Amniotic stem cell (primary cell): Measurements from ENCODE around the gene NKAIN2.
"Not testable (repeated sequence)": the region's sequence is repeated elsewhere in the genome, so short reads cannot be mapped to it uniquely, and the experiment has no call there.

ENCODE experiments used
- DNase-seq: peaks from one replicate; lab custom pipeline; 2025; lab: John Stamatoyannopoulos, UW

NKAIN2 gene

DNA sequence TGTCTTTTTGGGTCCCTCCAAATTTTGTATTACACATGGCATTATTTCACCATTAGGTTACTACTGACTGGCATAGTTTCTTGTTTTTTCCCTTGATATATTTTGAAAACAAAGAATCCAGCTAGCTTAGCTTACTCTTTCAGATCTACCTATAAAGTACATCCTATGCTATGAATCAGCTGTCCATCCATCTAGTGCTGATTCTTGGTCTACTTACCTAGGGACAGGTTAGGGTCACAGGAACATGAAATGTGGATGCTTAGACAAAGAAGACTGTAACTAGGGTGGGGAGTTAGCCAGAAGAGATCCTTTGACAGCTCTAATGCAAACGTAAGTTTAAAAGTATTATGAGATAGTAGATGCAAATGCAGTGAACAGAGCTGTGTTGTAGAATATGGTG is 91.7 kb downstream of the NKAIN2 start:
- DNase-seq, result no peak

DNA sequence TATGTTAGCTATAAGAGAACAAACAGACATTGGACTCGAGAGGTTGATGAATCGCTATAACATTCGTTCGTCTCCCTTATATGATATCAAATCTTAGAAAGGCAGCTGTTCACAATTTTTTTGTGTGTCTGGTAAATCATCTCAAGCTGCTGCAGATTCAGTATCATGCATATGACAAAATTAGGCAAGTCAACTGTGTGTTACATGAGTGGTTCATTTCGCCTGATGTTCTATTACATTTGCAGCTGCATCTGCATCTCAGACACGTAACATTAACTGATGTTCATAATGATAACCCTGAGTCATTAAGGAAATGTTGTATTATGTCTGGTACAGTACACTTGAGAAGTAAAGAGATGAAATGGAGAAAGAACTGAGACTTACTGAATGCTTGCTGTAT is 92.1 kb downstream of the NKAIN2 start:
- no peak for DNase-seq

DNA sequence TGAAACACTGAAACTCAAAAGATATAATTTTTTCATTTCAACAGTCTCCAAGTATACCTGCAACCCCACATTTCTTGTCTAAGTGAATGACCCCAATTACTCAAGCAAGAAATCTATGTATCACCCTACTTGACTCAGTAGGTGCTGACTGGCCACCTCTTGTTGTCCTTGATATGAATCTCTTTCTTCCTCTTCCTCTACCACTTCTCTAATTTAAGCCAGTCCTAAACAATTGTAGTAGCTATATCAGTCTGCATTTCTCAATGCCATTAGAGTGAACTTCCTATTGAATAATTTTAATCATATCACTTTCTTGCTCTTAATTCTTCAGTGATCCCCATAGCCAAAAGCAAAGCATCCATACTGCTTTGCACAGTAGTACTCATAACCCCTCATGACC is 93.2 kb downstream of the NKAIN2 start:
- DNase-seq, result no peak

DNA sequence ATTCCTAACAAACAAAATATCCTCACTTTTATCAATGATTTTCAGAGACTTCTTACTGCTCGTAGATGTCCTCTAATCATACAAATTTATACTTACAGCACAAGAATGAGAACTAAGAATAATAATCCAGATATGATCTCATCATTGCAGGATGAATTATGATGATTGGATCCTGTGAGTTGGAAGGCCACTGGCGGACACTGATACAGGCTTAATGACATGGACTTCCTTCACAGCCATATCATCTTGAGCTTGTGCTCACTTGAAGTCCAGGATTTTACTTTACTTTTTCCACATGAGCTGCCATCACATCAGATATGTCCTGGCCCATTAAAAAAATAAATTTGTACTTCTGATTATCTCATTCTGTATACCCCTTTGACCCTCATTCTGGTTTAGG is 94.3 kb downstream of the NKAIN2 start:
- no peak for DNase-seq

DNA sequence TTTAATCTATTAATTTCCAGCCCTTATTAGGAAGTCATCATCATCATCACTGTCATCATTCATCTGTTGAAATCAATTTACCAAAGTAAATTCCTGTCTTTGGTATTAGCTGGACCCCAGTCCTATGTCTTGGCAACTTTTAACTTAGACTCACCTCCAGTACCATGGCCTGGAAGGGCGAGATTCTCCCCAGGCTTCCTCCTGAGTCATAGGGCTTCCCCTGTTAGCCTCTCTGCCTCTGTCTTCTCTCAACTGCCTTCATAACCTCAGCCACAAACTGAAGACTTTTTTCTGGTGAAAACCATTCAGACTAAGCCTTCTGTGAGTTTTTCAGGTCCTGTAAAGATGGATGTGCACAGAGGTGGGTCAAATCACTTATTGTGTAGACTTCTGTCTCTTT is 95.0 kb downstream of the NKAIN2 start:
- DNase-seq, result no peak

DNA sequence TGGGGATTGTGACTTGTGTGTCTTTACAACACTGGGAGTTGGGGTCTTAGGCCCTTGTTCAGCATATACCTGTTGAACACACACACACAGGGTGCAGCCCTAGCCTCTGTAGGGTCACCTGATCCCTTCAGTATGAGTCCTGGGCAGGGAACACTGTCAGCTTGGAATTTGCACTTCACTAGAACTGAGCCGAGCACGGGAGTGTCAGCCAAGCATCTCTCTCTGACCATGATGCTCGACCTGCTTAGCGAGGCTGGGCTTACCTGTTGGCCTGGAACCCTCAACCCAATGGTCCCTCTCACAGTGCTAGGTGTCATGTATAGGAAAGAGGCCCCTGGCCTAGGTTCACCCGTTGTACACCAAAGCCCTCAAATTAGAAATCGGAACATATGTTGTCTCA is 96.1 kb downstream of the NKAIN2 start:
- no peak for DNase-seq

DNA sequence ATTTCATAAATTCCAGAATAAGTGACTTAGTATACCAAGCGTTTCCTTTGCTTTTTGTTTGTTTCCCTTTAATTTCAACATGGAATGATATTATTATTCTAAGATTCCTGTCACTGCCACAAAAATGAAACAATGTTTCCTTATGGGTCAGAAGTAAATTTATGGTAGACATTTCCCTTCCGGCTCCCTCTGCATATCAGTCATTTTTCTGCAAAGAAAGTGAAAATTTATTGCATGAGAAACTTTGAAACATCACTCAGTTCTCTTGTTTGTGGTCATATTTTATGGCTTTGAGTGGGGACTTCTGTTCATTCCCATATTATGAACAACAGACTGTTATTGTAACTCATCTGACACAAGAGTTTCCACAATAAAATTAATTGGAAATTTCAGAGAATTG is 97.8 kb downstream of the NKAIN2 start:
- DNase-seq, result no peak

DNA sequence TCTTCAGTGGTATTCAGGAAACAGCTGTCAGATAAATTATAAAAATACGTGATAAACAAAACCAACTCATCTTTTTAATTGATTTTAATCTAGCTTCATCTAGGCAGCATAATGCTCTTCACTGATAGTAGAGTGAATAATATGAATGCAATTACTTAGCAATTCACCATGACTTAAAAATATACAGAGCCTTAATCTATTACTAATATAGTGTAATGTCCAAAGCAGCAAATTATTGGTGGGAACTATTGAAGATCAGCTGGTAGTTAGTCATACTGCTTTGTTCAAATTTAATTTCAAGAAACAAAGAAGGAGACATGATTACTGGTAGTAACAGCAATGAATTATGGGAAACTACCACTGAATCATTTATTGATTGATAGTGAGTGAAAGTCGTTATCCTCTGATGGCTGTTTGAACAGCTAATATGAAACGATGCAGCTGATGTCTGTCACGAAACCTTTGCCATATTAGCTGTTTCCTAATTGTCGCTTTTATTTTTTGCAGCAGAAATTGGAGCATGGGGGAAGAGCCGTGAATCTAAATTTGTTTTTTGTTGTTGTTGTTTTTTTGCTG is 99.2 kb downstream of the NKAIN2 start:
- DNase-seq, result no peak

DNA sequence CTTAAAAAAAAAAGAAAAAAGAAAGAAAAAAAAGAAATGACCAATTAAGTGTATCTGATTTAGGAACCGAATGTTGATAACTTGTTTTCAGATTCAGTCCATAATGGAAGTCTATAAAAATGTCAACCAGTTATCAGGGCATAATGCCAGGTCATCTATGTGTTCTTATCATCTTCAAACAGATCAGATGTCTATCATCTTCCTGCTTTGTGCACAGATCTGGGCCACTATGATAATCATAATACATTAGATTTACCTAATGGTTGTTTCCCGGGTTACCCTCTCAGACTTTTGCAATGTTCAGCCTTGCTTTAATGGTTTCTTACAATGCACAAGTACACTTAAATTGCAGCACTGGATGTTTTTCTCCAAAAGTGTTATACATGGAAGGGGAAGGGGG is 100.6 kb downstream of the NKAIN2 start:
- no peak for DNase-seq

DNA sequence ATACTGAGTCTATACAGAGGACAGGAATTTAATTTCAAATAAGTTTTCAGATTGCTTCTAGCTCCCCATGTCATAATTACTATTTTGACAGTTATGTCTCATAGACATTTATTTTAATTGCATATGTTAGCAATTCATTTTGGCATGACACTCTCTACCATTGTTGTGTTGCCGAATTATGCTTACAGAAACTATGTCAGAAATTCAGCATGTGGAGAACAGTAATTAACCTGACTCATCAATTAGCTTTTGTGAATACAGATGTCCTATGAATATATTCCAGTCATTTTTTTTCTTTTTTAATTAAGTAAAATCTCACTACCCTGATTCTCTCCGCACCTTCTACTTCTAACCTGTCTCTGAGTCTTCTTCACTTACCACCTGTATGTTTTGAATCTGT is 105.1 kb downstream of the NKAIN2 start:
- DNase-seq, result no peak

DNA sequence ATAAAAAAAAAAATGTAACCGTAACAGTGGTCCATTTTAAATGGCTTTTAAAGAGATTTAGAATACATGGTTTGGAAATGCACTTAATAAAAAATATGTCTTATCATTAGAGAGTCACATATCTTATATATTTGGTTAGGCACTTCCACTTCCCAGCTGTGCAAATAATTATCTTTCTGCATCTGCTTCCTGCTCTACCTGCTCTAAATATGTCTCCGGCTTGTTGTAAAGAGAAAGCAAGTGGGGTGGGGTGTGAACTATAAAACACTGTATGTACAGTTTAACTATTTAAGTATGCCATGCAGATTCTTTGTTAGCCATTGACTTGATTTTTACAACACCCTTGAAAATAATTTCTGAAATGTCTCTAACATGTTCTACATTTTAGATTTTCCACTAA is 106.3 kb downstream of the NKAIN2 start:
- no peak for DNase-seq

DNA sequence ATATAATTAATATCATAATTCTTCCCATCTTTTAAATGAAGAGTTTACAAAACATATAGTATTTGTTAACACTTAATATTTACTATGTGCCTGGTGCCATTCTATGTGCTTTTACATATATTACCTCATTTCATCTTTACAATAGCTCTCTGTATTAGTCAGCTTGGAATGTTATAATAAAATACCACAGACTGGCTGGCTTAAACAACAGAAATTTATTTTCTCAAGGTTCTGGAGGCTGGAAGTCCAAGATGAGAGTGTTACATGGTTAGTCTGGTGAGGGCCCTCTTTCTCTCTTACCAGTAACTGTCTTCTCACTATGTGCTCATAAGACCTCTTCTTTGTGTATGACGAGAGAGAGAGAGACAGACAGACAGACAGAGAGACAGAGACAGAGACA is 110.2 kb downstream of the NKAIN2 start:
- DNase-seq, result no peak

DNA sequence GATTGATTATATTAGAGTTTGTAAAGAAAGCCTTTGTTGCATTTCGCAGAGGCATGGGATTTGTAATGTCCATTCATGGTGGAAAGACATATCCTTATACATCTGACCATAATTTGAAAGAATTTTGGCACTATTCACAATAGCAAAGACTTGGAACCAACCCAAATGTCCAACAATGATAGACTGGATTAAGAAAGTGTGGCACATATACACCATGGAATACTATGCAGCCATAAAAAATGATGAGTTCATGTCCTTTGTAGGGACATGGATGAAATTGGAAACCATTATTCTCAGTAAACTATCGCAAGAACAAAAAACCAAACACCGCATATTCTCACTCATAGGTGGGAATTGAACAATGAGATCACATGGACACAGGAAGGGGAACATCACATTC is 119.7 kb downstream of the NKAIN2 start:
- not testable (repeated sequence) for DNase-seq

DNA sequence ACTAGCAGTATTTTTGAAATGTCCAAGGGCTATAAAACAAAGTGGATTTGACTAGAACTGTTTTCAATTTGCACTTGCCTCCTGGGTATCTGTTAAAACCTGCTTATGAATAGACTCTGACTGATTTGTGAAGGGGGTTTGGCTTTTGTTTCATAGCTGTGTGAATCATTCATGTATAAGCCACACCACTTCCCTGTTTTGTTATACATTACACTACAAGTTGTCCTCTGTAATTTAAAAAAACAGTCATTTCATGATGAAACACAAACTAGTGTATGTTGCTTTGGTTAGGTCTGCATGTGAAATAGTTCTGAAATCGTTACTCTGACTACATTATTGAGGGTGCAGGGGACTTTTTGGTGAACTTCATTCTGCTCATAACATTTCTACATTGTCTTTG is 121.7 kb downstream of the NKAIN2 start:
- no peak for DNase-seq

DNA sequence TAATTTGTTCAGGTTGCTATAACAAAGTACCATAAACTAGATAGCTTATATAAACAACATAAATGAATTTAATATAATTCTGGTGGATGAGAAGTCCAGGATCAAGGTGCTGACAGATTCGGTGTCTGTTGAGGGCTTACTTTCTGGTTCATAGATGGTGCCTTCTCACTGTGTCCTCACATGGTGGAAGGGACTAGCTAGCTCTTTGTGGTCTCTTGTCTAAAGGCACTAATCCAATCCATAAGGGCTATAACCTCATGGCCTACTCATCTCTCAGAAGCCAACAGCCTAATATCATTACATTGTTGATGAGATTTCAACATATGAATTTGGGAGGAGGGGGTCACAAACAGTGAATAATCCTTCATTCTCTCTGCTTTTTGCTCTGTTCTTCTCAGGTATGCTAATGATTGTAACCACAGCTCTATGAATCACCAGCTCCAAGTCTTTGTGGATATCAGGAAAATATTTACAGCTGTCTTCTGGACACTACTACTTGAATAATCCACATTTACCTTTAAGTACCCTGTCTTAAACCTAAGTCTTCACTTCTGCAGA is 122.3 kb downstream of the NKAIN2 start:
- no peak for DNase-seq

DNA sequence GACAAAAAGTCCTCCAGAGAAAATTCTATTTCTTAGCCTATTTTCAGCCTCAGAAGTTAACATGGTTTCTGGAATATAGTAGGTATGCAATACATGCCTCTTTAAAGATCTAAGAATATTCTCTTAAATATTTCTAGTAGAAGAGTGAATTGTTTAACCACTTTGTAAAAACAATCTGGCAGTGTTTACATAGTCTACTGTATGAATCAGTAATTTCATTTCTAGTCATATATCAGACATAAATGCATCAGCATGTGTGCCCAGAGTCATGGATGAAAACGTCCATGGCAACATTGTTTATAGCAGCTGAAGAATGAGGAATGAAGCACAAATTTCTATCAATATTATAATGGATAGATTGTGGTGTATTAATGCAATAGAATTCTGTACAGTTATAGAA is 124.9 kb downstream of the NKAIN2 start:
- no peak for DNase-seq

DNA sequence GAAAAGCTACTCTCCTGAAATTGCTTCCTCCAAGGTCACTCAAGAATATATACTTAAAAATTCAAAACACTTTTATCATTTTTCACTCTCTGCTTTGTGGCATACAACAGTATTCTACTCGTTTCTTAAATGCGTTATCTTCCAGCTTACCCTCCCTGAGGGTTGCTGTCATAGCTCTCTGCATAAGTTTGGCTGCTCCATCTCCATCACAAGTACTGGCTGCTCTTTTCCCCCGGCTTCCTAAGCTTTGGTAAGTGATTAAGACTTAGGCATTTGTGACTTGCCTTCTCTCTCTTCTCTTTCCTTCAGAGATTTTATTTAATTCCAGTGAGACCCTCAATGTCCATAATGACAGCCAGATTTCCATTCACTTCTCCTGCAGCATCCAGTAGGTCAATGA is 128.3 kb downstream of the NKAIN2 start:
- no peak for DNase-seq

DNA sequence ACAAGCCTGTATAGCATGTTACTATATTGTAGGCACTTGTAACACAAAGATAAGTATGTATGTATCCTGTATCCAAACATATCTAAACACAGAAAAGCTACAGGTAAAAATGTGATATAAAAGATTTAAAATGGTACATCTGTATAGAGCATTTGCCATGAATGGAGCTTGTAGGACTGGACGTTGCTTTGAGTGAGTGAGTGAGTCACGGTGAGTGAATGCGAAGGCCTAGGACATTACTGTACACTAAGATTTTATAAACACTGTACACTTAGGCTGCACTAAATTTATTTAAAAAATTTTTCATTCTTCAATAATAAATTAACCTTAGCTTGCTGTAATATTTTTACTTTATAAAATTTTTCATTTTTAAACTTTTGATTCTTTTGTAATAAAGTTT is 136.9 kb downstream of the NKAIN2 start:
- DNase-seq, result no peak

DNA sequence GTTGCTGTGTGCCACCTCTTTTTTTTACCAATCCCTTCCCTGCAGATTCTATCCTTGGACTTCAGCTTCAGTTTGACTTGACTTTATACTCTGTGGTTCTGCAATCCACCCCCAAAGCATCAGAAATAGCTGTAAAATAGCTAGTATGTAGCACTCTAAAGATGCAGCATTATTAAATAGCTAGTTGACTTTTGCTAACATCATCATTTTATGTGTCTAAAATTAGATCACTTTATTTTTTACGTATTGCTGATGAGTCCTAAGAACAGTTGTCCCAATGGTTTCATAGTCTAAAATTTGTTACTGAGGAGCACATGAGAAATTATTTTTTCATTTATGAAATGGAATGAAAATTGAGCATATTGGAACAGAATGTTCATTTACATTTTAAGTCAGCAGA is 138.2 kb downstream of the NKAIN2 start:
- DNase-seq, result no peak

DNA sequence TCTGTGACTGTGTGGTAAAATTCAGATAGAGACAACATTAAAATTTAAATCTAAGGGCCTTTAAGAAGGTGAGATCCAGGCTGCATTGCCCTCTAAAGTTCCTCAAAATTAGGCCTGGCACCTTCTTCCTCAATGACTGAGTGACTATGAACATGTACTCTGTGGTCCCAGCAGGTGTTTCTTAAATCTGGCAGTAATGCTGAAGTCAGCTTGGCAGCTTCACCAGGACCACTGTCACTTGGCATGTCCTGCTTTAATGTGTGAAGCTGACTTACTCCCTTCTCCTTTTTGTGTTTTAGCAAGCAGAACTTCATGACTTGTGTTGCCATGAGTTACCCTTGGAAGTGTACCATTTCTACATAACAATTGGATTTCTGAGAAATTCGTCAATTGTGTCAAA is 141.7 kb downstream of the NKAIN2 start:
- no peak for DNase-seq

DNA sequence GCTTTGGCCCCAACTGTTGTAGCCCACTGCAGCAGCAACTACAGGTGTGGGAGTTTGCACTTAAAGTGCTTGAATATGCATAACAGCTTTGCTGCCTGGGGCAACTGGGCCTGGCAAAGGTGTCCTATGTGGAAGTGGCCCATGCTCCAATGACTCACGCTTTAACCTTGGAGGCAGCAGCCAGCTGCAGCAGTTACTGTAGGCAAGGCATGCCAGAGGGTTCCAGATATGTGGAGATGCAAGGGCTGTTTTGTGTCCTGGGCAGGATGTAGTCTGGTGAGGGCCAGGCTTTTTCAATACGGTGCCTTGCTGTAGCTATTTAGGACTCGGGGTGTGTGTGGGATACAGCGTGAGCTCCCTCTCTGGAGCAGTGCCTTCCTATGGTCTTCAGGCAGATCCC is 150.3 kb downstream of the NKAIN2 start:
- DNase-seq, result no peak

DNA sequence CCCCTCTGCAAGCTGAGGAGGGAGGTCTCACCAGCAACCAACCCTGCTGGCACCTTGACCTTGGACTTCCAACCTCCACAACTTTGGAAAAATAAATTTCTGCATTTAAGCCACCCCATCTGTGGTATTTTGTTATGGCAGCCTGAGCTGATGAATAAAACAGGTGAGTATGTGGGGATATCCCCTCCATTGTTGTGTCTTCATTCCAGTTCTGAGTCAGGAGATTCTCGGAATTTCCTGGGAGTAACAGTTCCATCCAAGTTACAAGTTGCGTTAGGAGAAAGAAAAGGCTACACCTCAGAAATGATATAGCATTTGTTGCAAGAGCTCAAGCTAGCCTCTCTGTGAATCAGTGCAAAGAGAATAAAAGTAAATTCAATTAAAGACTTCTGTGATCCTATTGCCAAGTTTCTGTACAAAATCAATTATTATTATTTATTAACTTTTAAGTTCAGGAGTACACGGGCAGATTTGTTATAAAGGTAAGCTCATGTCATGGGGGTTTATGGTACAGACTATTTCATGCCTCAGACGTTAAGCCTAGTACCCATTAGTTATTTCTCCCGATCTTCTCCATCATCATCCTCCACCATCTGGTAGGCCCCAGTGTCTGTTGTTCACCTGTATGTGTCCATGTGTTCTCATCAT is 153.0 kb downstream of the NKAIN2 start:
- no peak for DNase-seq

DNA sequence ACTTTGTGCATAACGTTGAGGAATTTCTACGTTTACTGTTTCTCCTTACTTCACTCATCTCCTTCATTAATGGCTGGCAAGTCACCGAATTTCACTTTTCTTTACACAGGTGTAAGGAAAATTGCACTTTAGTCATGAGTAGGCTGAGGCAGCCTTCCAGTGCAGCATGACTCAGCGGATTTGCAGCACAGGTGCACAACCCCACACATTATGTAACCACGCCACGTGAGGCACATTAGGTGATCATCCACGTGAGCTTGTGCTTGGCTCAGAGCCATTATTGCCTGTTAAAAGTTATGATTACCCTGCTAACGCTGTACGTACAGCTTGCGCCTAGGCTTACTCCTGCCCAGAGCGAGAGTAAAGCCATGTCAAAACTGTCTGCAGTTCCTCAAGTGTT is 158.8 kb downstream of the NKAIN2 start:
- no peak for DNase-seq

DNA sequence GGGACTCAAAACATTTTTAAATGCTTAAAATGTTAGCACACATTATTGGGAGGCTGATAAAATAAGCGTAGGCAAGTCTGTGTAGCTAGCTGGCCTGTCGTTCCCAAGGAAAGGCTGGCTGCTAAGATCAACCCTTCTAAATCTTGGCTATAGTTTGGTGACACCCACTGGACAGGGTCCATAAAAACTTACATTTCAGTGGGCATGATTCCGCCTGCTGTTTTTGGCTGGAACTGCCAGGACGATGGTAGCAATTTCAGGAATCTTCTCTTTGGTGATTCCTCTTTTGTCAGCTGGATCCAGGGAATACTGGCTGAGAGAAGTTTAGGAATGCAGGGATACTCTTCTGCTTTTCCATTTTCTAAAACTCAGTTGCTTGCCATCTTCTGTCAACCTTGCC is 162.2 kb downstream of the NKAIN2 start:
- no peak for DNase-seq
